Body of pancreas (tissue), 4 donors: ENCODE data around the gene SLC35D1. TPM values are rescaled to one million over a fixed set of nuclear protein-coding genes. Genes with fewer than 3 reads are reported as not detected.
A peak's percentile ranks its signal among the peaks of the same experiment; 100 is the strongest.

ENCODE experiments used
- ATAC-seq: fragments of 150-250 bp; one replicate; pipeline ENCODE4 v1.9.1; 2016
- DNase-seq, 4 donors: peaks; one replicate each; pipeline ENCODE4 v3.0.0-alpha.2; 2019
- H3K27ac ChIP-seq, 4 donors: fragments of 200-600 bp; sonication (generic); 1 replicate in 3 of 4; 2 replicates in 1 of 4; pipeline versions ENCODE4 v1.5.1 to v1.6.1; 2016 to 2019; ENCODE audit warnings: mild to moderate bottlenecking in 1 of 4, mixed read lengths in 1 of 4, moderate library complexity in 1 of 4
- H3K27me3 ChIP-seq, 2 donors: fragments of 200-600 bp; sonication (generic); one replicate each; pipeline ENCODE4 v1.6.0; 2016; ENCODE audit warnings: mild to moderate bottlenecking in 1 of 2
- H3K36me3 ChIP-seq, 2 donors: fragments of 200-600 bp; sonication (generic); replicated peaks in 1 of 2; 2 replicates each; pipeline ENCODE4 v1.5.1; 2016; ENCODE audit warnings: low read depth in 2 of 2; ENCODE audit not compliant: insufficient read depth in 1 of 2
- H3K4me1 ChIP-seq: fragments of 200-600 bp; sonication (generic); one replicate; pipeline ENCODE4 v1.6.0; 2016
- H3K4me3 ChIP-seq, 2 donors: fragments of 200-600 bp; sonication (generic); 1 replicate in 1 of 2; 2 replicates in 1 of 2; pipeline ENCODE4 v1.5.1; 2016 to 2019
- H3K9me3 ChIP-seq, 3 donors: fragments of 200-600 bp; sonication (generic); 1 replicate in 2 of 3; 2 replicates in 1 of 3; pipeline ENCODE4 v1.5.1; 2016
- CTCF ChIP-seq, 7 experiments: fragments of 450-650 bp in 4 of 7; fragments of 200-600 bp in 3 of 7; sonication (generic) in 3 of 7; IDR thresholded peaks; one replicate each; pipeline ENCODE4 v1.5.1; 2016 to 2019; ENCODE audit warnings: antibody characterized with exemption in 7 of 7
- POLR2A ChIP-seq, 3 donors: fragments of 450-650 bp; IDR thresholded peaks; one replicate each; pipeline ENCODE4 v1.6.1; 2016; ENCODE audit warnings: antibody characterized with exemption in 3 of 3, mild to moderate bottlenecking in 2 of 3
- WGBS, 2 donors: methylation state at CpG; one replicate each; pipeline ENCODE4 v1.1.5; 2017; 5-methylcytosine and 5-hydroxymethylcytosine counted together
- intact Hi-C: fragments of 100-400 bp; cut with DNase I; formaldehyde crosslinking; loops from one replicate; pipeline ENCODE4 v1.15.1; 2023
- total RNA-seq, 2 donors: library from RNA; depleted of rRNA; stranded (reverse); fragments of >200 nt; gene quantifications; one replicate each; pipeline ENCODE4 v1.1.0, GENCODE V29; 2016

SLC35D1 gene
- total RNA-seq, 2 donors from 2014 or later = 5.6 to 9.9 TPM

DNA sequence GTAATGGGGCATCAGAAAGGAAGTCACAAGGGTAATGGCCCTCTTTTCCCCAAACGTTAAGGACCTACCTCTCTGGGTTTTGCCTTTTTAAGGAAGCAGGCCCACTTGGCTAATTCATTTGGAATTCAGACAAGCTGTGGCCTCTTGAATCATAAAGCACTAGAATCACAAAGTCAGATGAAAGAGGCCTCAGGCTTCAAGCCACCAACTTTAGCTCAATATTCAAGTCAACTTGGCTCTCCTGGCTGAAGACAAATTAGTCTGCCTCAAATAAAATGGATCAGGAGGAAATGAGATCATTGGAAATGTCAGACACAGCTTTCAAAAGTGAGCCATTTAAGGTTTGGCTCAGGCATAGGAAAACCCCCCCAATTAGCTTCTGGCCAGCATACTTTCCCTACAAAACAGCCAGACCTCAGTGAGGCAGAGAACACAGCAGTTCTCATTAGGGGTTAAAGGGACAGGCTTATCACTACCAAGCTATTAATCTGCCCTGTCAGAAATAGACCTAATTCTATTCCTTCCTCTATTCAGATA lies 34.3 kb downstream of the SLC35D1 start:
- ATAC-seq (peak; percentile 33), DNase-seq (no peak)
- 39 to 56% methylated on average over 1 of the region's 1 CpG for WGBS, 2 donors
- H3K9me3 ChIP-seq = no peaks in the 10 kb centered on the region
- H3K27ac ChIP-seq = peak overlapping the region; percentile 15 to 61 (median 40)
- no peaks in the 10 kb centered on the region for H3K27me3 ChIP-seq
- no peak overlapping the region for H3K4me3 ChIP-seq
- intact Hi-C loops = no loop called here
- TF ChIP-seq POLR2A (IDR thresholded peaks at IDR 0.05) = no peak
- TF ChIP-seq CTCF (IDR thresholded peaks at IDR 0.05) = no peak
- H3K4me1 ChIP-seq = peaks cover 38% of the 10 kb centered on the region
- H3K36me3 ChIP-seq = no peaks in the 10 kb centered on the region

DNA sequence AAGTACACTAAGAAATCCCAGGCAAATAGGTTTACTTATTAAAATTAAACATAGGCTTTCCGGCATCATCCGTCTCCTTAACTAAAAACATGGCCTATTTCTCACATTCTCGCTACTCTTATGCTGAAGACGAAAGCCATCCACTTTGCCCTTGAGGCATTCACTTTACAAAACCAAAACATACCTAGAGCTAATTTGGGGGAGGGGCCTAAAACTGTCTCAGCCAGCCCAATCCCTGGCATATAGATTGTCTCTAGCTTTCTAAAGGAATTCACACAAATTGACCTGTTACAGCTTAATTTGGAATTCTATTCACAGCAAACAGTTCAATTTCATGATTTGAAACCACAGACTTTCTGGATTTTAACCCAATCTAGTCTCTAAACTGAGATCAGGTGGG lies 34.8 kb downstream of the SLC35D1 start:
- Histone ChIP-seq H3K9me3 (no peaks in the 10 kb centered on the region), H3K27me3 (no peaks in the 10 kb centered on the region), H3K36me3 (no peaks in the 10 kb centered on the region), H3K4me1 (peaks cover 38% of the 10 kb centered on the region), H3K4me3 (no peak overlapping the region), H3K27ac (peak overlapping the region; percentile 15 to 61 (median 40))
- 90 to 94% methylated on average over 4 of the region's 4 CpGs for WGBS, 2 donors
- intact Hi-C loops = no loop called here
- TF ChIP-seq CTCF (IDR thresholded peaks at IDR 0.05) (no peak), POLR2A (IDR thresholded peaks at IDR 0.05) (no peak)
- ATAC-seq (no peak), DNase-seq (no peak)

GRCh38 chr1:67018574-67018973 lies 35.4 kb downstream of the SLC35D1 start:
- H3K36me3 ChIP-seq = no peaks in the 10 kb centered on the region
- H3K27me3 ChIP-seq = no peaks in the 10 kb centered on the region
- no peak for ATAC-seq
- peaks cover 38% of the 10 kb centered on the region for H3K4me1 ChIP-seq
- no peak overlapping the region for H3K27ac ChIP-seq
- intact Hi-C loops = no loop called here
- WGBS, 2 donors = 93 to 97% methylated on average over 2 of the region's 2 CpGs
- DNase-seq = no peak
- H3K9me3 ChIP-seq = no peaks in the 10 kb centered on the region
- H3K4me3 ChIP-seq = no peak overlapping the region
- no peak for TF ChIP-seq POLR2A (IDR thresholded peaks at IDR 0.05)
- no peak for TF ChIP-seq CTCF (IDR thresholded peaks at IDR 0.05)

DNA sequence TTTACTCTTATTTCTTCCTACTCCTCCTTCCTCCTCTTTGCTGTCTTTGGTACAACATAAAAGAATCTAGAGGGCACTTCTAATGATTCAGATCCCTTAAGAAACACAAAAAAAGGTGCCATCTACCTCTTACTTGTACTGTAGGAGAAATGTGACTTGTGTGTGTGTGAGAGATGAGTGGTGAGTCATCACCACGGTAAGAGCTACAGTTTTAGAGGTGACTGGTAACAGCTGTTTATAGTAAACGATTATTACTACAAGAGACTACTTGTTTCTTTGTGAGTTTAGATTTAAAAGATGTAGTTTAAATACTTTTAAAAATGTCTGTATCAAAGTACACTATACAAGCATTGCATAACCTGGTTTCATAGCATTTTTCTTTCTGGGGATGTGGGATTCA lies 40.4 kb downstream of the SLC35D1 start:
- WGBS, 2 donors = 48 to 60% methylated on average over 2 of the region's 2 CpGs
- no peaks in the 10 kb centered on the region for H3K36me3 ChIP-seq
- ATAC-seq (peak; percentile 52), DNase-seq (no peak)
- no peaks in the 10 kb centered on the region for H3K27me3 ChIP-seq
- TF ChIP-seq POLR2A (IDR thresholded peaks at IDR 0.05) (no peak), CTCF (IDR thresholded peaks at IDR 0.05) (no peak)
- H3K27ac ChIP-seq = no peak overlapping the region
- H3K4me3 ChIP-seq = no peak overlapping the region
- H3K4me1 ChIP-seq = no peaks in the 10 kb centered on the region
- H3K9me3 ChIP-seq = no peaks in the 10 kb centered on the region
- intact Hi-C loops = no loop called here

- TF ChIP-seq POLR2A (IDR thresholded peaks at IDR 0.05) (no peak), CTCF (IDR thresholded peaks at IDR 0.05) (no peak)
- intact Hi-C loops = no loop called here
- no peak for DNase-seq
- Histone ChIP-seq H3K27me3 (no peaks in the 10 kb centered on the region), H3K27ac (no peak overlapping the region), H3K36me3 (no peaks in the 10 kb centered on the region), H3K9me3 (no peaks in the 10 kb centered on the region), H3K4me1 (peaks cover 8% of the 10 kb centered on the region), H3K4me3 (no peak overlapping the region)
- 88 to 92% methylated on average over 3 of the region's 3 CpGs for WGBS, 2 donors
- no peak for ATAC-seq
These were observed 44.2 kb downstream of the SLC35D1 start for GRCh38 chr1:67009792-67010191.
